GM21381 (cell line): ENCODE results near the gene MAP7.

Experiments
- ATAC-seq: cut with Tn5 transposase; IDR thresholded peaks from one replicate; pipeline ENCODE4 v1.9.1; 2021; ENCODE audit warnings: mild to moderate bottlenecking, moderate library complexity; ENCODE audit not compliant: unreplicated experiment

MAP7 gene

GRCh38 chr6:136534268-136534667, 16.0 kb downstream of the MAP7 start:
- ATAC-seq = no peak

GRCh38 chr6:136533487-136533886, 16.7 kb downstream of the MAP7 start:
- ATAC-seq = no peak

DNA sequence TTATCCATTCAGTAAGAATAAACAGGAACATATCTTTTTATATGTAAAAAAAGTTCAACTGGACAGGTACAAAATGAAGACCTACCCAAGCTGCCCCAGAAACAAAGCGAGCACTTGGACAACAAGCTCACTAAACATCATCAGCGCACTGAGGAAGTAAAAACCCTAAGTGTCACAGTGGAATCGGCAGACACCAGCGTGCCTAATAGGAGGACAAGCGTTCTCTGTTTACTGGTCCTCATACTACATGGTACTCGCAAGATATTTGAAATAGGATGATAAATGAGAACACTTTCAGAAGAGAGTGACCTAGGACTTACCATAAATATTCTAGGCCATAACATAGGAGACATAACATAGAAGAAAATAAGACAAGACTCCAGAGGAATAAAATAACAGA, 18.2 kb downstream of the MAP7 start:
- ATAC-seq = no peak

DNA sequence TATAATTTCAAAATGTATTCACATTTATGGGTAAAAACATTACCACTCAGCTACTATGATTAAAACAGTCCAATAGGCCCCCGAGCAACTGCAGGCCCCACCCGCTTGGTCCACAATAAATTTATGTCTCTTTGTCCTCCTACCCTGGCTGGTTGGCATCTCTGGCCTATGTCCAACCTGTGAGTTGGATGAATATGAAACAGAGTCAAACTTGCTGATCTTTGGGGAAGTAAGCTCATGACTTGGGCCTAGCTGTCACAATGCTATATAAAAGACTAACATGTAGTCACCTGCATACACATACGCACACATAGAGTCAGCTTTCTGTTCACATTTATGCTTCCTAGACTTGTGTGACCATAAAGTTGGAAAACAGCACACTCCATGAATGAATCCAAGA, 20.5 kb downstream of the MAP7 start:
- no peak for ATAC-seq

- ATAC-seq = no peak
Measured at GRCh38 chr6:136528477-136528876, 21.7 kb downstream of the MAP7 start.

GRCh38 chr6:136527831-136528230, 22.4 kb downstream of the MAP7 start:
- ATAC-seq = no peak

DNA sequence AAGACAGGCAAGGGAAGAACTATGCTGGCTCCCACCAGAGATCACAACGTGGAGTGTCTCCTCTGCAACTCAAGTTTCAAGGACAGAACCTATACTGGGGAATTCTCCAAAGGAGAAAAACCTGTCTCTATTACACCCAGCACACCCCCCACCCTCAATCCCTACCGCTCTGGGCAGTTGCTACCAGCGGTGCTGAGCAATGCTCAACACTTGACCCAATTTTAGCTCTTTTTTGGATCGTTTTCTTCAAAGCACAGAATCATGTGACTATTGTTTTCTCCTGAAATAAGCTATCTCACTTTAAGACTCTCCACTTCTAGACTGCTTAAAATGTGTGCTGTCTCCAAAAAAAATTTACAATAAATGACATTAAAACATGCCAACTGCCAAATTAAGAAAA, 23.3 kb downstream of the MAP7 start:
- ATAC-seq = no peak

- ATAC-seq = no peak
Measured at GRCh38 chr6:136526196-136526930, 23.9 kb downstream of the MAP7 start.

DNA sequence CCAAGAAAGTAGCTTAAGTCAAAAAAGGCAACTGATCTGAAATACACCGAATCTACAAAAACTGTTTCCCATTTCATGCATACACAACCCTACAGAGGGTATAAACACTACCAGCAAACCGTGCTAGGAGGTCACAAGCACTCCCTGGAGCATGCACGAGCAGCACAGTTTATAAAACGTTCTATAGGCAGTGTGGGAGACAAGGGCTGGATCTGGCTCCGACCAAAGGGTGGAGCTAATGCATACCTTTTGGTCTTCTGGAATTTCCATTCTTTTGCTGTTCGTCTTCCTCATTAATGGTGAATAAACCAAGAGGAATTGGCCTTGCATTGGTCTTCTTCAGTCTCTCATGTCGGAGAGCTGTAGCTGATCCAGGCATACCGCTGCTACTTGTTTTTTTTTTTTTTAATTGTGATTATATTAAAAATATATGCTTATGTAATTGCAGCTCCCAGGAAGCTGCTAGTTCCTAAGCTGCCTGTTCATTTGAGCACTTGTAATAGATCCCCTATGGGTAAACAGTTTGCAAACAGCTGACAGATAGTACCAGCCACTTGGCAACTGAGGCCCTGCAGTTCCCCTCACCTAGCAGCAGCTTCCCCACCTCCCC, 24.5 kb downstream of the MAP7 start:
- no peak for ATAC-seq

- ATAC-seq = no peak
Measured at GRCh38 chr6:136524936-136525413, 25.2 kb downstream of the MAP7 start.

DNA sequence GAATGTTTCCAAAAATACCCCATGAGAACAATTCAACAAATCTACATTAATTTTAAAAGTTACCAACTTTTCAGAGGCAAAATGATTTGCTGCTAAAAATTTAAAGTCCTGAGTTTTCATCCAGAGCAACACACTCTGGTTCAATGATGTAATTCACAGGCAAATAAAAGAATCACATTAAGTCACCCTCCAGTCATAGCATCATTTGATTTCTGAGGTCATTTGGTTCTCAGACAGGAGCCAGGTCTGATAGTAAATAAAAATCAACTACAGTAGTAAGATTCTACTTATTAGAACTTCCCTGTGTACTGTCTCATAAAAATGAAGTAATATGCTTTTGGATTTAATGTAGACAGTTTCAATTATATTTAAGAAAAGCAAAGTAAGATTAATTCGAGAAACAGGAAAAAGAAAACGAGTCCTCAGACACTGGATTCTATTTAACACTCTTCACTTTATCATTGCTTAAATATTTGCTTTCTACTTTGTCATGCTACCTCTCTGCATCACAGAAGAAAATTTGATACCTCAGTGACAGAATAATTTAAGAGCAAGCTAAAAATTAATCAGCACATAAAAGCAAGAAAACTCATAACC, 25.8 kb downstream of the MAP7 start:
- no peak for ATAC-seq

DNA sequence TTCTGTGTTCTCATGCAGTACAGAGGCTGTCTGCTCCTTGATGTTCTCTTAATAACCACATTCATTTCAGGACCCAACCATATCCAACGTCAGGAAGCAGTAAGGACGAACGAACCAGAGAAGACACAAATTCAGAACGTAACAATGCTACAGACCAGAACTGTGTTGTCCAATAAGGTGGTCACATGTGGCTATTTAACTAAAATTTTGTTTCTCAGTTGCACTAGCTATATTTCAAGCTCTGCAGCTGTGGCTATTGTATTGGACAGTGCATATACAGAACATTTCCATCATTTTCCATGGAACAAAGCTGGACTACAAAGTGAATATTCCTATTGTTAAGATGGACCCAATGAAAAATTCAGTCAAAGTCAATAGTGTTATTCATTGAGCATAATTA, 27.0 kb downstream of the MAP7 start:
- ATAC-seq = no peak

DNA sequence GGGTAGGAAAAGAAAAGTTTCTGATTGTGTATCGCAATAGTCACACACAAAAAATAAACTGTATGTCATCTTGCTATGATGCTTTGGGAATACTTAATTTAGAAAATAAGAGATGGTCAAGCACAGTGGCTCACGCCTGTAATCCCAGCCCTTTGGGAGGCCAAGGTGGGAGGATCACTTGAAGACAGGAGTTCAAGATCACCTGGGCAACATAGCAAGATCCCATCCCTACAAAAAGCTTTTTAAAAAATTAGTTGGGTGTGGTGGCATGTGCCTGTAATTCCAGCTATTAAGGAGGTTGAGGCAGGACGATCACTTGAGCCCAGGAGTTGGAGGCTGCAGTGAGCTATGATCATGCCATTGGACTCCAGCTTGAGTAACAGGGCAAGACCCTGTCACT, 27.6 kb downstream of the MAP7 start:
- no peak for ATAC-seq

GRCh38 chr6:136521911-136522310, 28.3 kb downstream of the MAP7 start:
- ATAC-seq = no peak

DNA sequence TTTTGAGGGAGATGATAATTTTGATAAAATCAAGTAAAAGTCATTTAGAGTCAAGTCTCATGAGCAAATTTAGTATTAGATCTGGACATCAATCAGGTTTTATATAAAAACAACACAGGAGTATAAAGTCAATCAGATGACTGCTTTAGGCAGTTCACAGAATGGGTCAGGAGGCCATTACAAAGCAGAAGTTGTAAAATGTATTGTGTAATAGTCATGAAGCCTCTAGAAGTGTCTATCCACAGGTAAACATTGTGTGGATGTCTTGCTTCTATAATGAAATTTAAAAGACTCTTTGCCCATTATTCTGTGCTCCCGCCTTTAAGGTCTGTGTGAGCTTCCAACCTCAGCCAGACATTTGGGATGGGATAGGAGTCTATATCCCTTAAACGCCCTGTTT, 28.8 kb downstream of the MAP7 start:
- ATAC-seq = no peak

DNA sequence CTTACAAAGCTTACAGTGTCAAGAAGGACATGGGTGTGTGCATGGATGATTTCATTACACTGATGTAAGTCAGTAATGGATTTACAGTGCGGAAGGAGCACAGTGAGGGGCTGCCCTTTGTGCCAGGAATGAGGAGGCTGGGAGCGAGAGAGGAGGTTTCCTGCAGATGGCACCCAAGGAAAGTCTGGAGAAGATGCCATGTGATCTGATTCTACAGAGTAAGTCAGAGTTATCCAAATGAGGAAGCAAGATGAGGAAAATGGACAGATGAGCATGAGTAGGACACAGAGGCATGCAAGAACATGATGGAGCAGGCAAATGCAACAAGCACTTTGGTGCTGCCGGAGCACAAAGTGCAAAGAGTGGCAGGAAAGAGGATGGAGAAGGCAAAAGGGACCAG, 29.7 kb downstream of the MAP7 start:
- no peak for ATAC-seq

GRCh38 chr6:136517582-136517981, 32.6 kb downstream of the MAP7 start:
- ATAC-seq = no peak

DNA sequence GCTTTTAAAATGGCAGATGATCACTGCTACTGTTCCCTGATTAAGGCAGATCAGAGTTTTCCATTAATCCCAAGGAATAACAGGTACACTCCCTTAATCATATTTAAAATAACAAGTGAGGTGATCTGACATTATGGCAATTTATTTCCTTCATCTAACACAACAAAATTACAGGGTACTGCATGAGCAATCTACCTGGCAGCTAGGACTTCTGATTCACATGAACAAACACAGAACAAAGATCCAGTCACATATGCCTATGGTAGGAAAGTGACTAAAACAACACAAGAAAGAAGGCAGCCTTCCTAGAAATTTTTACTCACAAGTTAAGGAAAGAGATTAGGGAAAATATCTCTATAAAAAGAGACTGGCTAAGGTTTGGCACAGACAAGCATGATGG, 33.2 kb downstream of the MAP7 start:
- ATAC-seq = no peak

DNA sequence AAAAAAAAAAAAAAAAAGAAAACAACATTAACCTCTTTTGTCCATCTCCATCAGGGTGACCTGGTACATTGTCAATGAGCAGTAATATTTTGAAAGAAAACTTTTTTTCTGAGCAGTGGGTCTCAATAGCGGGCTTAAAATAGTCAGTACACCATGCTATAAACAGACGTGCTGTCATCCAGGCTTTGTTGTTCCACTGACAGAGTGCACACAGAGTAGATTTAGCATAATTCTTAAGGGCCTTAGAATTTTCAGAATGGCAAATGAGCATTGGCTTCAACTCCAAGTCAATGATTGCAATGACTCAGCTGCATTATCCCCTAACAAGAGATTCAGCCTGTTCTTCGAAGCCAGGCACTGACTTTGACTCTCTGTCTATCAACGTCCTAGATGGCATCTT, 35.6 kb downstream of the MAP7 start:
- ATAC-seq = no peak

- ATAC-seq = no peak
Measured at GRCh38 chr6:136511926-136512325, 38.3 kb downstream of the MAP7 start.

- no peak for ATAC-seq
Measured at GRCh38 chr6:136511397-136511796, 38.8 kb downstream of the MAP7 start.

GRCh38 chr6:136510782-136511181, 39.4 kb downstream of the MAP7 start:
- no peak for ATAC-seq
